MM.1S (cell line): Measurements from ENCODE around the gene DAZAP1.

Experiments
- DNase-seq: peaks from one replicate; pipeline ENCODE4 v3.0.0-alpha.2; 2015
- H2AFZ ChIP-seq: fragments of 300-600 bp; sonication (generic); 2 replicates; pipeline ENCODE4 v1.6.0; 2016; ENCODE audit warnings: antibody characterized with exemption, low read length
- H3F3A ChIP-seq: fragments of 300-600 bp; sonication (generic); 2 replicates; pipeline ENCODE4 v1.6.1; 2016; ENCODE audit warnings: mild to moderate bottlenecking, antibody characterized with exemption, low read length, moderate library complexity, mixed read lengths; ENCODE audit not compliant: insufficient read depth
- H3K27ac ChIP-seq: fragments of 300-600 bp; sonication (generic); 2 replicates; pipeline ENCODE4 v1.5.1; 2016; ENCODE audit warnings: mild to moderate bottlenecking, low read length
- H3K27me3 ChIP-seq: fragments of 300-600 bp; sonication (generic); replicated peaks from 2 replicates; pipeline ENCODE4 v1.6.0; 2016; ENCODE audit warnings: low read length; ENCODE audit not compliant: insufficient read depth
- H3K36me3 ChIP-seq: fragments of 300-600 bp; sonication (generic); replicated peaks from 2 replicates; pipeline ENCODE4 v1.6.1; 2016; ENCODE audit warnings: mild to moderate bottlenecking, low read length, mixed read lengths; ENCODE audit not compliant: insufficient read depth
- H3K4me1 ChIP-seq: fragments of 300-600 bp; sonication (generic); 2 replicates; pipeline ENCODE4 v1.6.1; 2016; ENCODE audit warnings: low read length, mixed read lengths
- H3K4me2 ChIP-seq: fragments of 300-600 bp; sonication (generic); 2 replicates; pipeline ENCODE4 v1.6.0; 2016; ENCODE audit warnings: low read depth, low read length
- H3K4me3 ChIP-seq: fragments of 300-600 bp; sonication (generic); 2 replicates; pipeline ENCODE4 v1.5.1; 2016; ENCODE audit warnings: low read length, mixed read lengths
- H3K79me2 ChIP-seq: fragments of 300-600 bp; sonication (generic); 2 replicates; pipeline ENCODE4 v1.6.1; 2016; ENCODE audit warnings: mixed run types, low read length, mixed read lengths
- H3K9ac ChIP-seq: fragments of 300-600 bp; sonication (generic); 2 replicates; pipeline ENCODE4 v1.6.1; 2016; ENCODE audit warnings: low read length, mixed read lengths
- H3K9me2 ChIP-seq: fragments of 300-600 bp; sonication (generic); replicated peaks from 2 replicates; pipeline ENCODE4 v1.6.1; 2016; ENCODE audit warnings: mild to moderate bottlenecking, low read length, mixed read lengths; ENCODE audit not compliant: insufficient read depth
- H3K9me3 ChIP-seq: fragments of 300-600 bp; sonication (generic); replicated peaks from 2 replicates; pipeline ENCODE4 v1.6.1; 2016; ENCODE audit warnings: mild to moderate bottlenecking, low read length, mixed read lengths; ENCODE audit not compliant: insufficient read depth
- H4K20me1 ChIP-seq: fragments of 300-600 bp; sonication (generic); 2 replicates; pipeline ENCODE4 v1.6.1; 2016; ENCODE audit warnings: mild to moderate bottlenecking, low read length, moderate library complexity, mixed read lengths; ENCODE audit not compliant: insufficient read depth
- CTCF ChIP-seq: fragments of 300-600 bp; sonication (generic); IDR thresholded peaks from 2 replicates; pipeline ENCODE4 v1.5.1; 2016; ENCODE audit warnings: antibody characterized with exemption, low read length, mixed read lengths
- EZH2 ChIP-seq: fragments of 300-600 bp; sonication (generic); optimal IDR thresholded peaks from 2 replicates; pipeline ENCODE3; 2017; ENCODE audit warnings: low read depth, mild to moderate bottlenecking, antibody characterized with exemption, low read length, mixed read lengths
- EZH2phosphoT487 ChIP-seq: fragments of 300-600 bp; sonication (generic); IDR thresholded peaks from 2 replicates; pipeline ENCODE4 v1.6.1; 2018; ENCODE audit warnings: antibody characterized with exemption, low read length

DAZAP1 gene

DNA sequence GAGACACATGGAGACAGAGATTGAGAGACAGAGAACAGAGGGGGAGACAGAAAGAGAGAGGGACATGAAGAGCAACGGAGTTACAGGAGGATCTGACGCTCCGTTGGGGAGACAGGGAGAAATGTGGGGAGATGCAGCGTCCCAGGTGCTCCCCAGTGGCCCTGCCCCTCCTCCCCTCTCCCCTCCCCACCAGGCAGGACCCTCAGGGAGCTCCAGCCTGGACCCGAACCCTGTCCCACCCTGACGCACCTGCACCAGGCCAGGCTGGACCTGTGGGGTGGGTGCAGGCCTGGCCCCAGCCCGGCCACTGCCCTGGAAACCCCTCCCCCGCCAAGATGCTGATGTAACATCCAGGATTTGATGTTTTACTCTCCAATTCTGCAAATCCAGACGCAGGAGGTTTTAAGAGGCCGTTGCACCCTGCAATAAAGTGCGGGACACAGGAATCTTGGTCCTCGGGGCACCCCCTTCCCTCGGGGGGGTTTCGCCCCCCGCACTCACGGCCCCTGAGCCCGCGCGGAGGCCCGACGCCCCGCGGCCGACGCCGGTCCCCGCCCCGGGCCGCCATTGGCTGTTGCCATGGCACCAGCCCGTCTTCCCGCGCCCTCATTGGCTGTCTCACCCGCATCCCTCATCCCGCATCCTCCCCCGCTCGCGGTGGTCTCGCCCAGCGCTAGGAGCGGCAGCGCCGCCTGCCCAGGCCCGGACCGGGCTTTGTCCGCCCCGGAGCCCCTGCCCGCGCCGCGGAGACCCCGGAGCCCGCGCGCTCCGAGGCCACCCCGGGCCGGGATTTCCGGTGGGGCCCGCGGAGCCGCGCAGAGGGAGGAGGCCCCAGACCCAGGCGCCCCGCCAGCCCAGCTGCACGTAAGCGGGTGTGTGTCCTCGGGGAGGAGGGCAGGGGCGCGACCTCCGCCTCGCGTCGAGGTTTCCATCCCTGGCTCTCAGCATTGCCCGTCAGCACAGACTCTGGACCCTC lies 42.4 kb downstream of the DAZAP1 start, which contains the start of gene APC2:
TSS of gene APC2 (plus strand) at position 655 of the 976 bp plus-strand sequence. CDS start 2,881 bp downstream, outside the sequence.
- Histone ChIP-seq H3K4me3 (no peak within 1 kb of the TSS), H3K9ac (no peak within 1 kb of the TSS), H3K79me2 (no peaks in the 10 kb centered on the region), H3K27ac (no peak within 1 kb of the TSS), H3K9me2 (no peaks in the 10 kb centered on the region), H2AFZ (no peak within 1 kb of the TSS), H3K36me3 (no peaks in the 10 kb centered on the region), H4K20me1 (no peaks in the 10 kb centered on the region; the same call in 1 of the 2 replicates), H3F3A (peaks cover 12% of the 10 kb centered on the region), H3K4me2 (no peak within 1 kb of the TSS), H3K4me1 (peaks cover 5% of the 10 kb centered on the region; the same call in 1 of the 2 replicates), H3K27me3 (peaks cover 87% of the 10 kb centered on the region), H3K9me3 (no peaks in the 10 kb centered on the region)
- DNase-seq: no peak
- no peak for TF ChIP-seq EZH2
- no peak for TF ChIP-seq CTCF
- TF ChIP-seq EZH2phosphoT487: no peak

DNA sequence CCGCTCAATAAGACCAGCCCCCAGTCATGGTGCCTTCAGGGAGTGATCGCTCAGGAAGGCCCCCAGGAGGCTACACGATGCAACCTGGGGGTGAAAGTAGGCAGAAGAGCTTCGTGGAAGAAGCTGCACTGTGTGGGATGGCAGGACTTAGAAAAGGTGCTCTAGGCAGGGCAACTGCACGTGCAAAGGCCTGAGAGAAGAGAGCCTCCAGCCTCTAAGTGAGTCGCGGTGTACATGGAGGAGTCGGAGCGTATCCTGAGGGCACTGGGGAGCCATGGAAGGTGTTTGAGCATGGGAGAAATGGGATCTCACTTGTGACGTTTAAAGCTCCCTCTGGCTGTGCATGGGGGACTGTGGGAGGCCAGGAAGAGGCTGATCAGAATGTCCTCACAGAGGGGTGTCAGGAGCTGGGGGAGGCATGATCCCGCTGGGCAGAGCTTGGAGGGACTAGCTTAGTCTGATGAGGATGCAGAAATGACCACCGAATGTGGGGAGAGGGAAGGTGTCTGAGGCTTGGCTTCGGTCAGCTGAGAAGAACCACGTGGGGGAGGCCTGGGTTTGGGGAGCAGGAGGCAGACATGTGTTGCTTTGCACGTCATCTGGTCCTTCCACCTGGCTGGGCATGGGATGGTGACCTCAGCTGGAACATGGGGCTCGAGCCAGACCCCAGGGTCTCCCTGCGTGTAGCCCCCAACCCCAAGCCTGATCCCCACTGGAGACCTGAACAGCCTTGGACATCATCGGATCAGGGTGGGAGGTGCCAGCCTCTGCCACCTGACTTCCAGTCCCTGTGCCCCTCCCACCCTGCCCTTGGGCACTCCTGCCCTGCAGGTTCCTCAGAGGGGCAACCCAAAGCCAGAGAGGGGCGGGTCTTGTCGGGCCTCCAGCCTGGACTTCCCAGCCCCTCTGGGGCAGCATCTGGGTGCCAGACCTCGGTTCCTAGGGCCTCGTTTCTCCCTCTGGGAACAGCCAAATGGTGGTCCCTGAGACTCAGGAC lies 43.6 kb downstream of the DAZAP1 start:
- no peaks in the 10 kb centered on the region for H3K36me3 ChIP-seq
- H4K20me1 ChIP-seq: no peaks in the 10 kb centered on the region; the same call in 1 of the 2 replicates
- peaks cover 13% of the 10 kb centered on the region; the same call in 1 of the 2 replicates for H3K4me1 ChIP-seq
- no peak overlapping the region for H3K27ac ChIP-seq
- no peak overlapping the region for H3K4me2 ChIP-seq
- H3K27me3 ChIP-seq: peaks cover 82% of the 10 kb centered on the region
- H3K9me3 ChIP-seq: no peaks in the 10 kb centered on the region
- no peak for DNase-seq
- H2AFZ ChIP-seq: no peak overlapping the region
- H3K9me2 ChIP-seq: no peaks in the 10 kb centered on the region
- TF ChIP-seq CTCF (no peak), EZH2phosphoT487 (no peak), EZH2 (no peak)
- peaks cover 19% of the 10 kb centered on the region for H3F3A ChIP-seq
- H3K4me3 ChIP-seq: no peak overlapping the region
- no peaks in the 10 kb centered on the region for H3K79me2 ChIP-seq
- no peak overlapping the region for H3K9ac ChIP-seq

- Histone ChIP-seq H3F3A (peaks cover 19% of the 10 kb centered on the region), H3K4me2 (no peak overlapping the region), H3K4me3 (no peak overlapping the region), H3K4me1 (peaks cover 13% of the 10 kb centered on the region; the same call in 1 of the 2 replicates), H3K27ac (no peak overlapping the region), H3K9me3 (no peaks in the 10 kb centered on the region), H2AFZ (no peak overlapping the region), H3K27me3 (peaks cover 72% of the 10 kb centered on the region), H4K20me1 (no peaks in the 10 kb centered on the region; the same call in 1 of the 2 replicates), H3K9ac (no peak overlapping the region), H3K79me2 (no peaks in the 10 kb centered on the region), H3K36me3 (no peaks in the 10 kb centered on the region), H3K9me2 (no peaks in the 10 kb centered on the region)
- TF ChIP-seq EZH2phosphoT487: no peak
- no peak for DNase-seq
These were observed 44.8 kb downstream of the DAZAP1 start for GRCh38 chr19:1451916-1452801.
